ENCODE measurements around the gene KLK8. TPM values are rescaled to one million over a fixed set of nuclear protein-coding genes. Genes with fewer than 3 reads are reported as not detected.
"Not testable (repeated sequence)": the region's sequence is repeated elsewhere in the genome, so short reads cannot be mapped to it uniquely, and the experiment has no call there.

Gene KLK8
- total RNA-seq, 1 donor from 2014 or later = 418 TPM

GRCh38 chr19:50981587-50982146, 19.7 kb downstream of the KLK8 start:
- peak; percentile 6 for ATAC-seq

GRCh38 chr19:50980208-50980607, 21.2 kb downstream of the KLK8 start:
- ATAC-seq = no peak

DNA sequence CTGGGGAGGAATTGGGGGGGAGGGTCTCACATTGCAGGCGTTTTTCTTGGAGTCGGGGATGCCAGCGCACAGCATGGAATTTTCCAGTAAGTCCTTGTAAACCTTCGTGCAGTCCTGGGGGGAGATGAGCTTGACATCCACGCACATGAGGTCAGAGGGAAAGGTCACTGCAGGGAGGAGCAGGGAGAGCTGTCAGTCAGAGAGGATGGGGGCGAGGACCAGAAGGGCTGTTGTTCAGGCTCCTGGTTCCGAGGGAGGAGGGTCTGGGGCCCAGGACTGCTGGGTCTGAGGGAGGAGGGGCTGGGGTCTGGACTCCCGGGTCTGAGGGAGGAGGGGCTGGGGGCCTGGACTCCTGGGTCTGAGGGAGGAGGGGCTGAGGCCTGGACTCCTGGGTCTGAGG, 21.6 kb downstream of the KLK8 start:
- no peak for ATAC-seq

- ATAC-seq = no peak
Observed at GRCh38 chr19:50978772-50979390, 22.5 kb downstream of the KLK8 start.

DNA sequence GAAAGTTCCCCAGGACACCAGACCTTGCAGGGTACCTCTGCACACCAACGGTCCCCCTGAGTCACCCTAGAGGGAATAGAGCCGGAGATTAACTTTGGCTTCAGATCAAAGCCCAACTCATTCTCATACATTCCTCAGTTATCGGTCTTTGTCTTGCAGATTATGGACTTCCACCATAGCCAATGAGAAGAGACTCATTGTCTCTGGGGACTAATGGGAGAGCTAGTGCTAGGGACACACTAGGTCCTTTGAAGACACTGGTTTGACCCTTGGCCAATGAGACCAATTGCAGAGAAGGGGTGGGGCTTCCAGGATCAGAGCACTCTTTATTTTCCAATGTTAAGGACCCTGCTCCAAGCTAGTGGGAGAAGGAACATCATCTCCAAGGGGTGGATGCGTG, 23.8 kb downstream of the KLK8 start:
- ATAC-seq = no peak

DNA sequence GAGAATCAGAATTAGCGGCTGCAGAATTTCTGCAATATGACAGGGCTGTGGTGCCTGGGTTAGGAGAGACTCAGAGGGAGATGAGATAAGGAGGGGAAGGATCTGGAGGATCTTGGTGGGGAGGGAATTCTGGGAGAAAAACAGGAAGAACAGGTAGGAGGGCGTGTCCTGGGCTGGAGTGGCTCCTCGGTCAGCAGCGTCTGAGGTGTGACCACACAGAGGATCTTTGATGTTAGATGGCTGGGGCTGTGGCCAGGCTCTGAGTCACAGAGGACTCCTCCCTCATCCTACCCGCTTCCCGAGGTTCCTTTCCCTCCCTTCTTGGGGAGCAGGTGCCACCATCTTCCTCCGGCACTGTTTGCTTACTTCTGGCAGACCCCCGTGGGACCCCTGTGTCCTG, 25.6 kb downstream of the KLK8 start:
- ATAC-seq = peak; percentile 87

- ATAC-seq = no peak
Observed at GRCh38 chr19:50974702-50975556, 26.5 kb downstream of the KLK8 start.

- peak; percentile 79 for ATAC-seq
Observed at GRCh38 chr19:50972795-50973376, 28.5 kb downstream of the KLK8 start.

DNA sequence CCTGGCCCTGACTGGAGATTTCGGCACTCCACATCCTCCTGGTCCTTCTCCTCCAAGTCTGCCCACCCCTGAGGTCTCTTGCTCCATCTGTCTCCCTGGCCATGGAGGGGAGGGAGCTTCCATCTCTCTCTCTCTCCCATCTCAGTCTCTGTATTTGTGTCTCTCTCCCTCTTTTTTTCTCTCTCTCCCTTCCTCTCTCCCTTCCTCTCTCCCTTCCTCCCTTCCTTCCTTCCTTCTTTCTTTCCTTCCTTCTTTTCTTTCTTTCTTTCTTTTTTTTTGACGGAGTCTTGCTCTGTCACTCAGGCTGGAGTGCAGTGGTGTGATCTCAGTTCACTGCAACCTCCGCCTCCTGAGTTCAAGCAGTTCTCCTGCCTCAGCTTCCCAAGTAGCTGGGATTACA, 31.6 kb downstream of the KLK8 start:
- ATAC-seq = not testable (repeated sequence)

DNA sequence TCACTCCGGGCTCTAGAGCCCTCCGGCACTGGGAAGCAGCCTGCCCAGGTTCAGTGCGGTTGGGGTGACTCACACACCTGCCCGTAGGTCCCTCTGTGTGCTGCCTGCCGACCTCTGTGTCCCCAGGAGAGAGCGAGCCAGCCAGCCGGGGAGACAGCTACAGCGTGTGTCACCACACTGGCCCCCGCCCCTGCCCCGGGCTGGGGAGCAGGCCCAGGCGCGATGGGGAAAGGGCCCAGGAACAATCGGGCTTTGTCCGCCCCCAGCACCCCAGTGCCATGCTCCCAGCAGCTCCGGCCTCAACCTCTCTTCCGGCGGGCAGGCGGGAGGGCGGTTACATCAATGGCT, 32.0 kb downstream of the KLK8 start, which contains the start of gene KLK6:
KLK6 (minus strand) TSS at position 179 of the 348 bp plus-strand sequence. CDS start 1,487 bp downstream, outside the sequence.
- peak; percentile 91 for ATAC-seq

DNA sequence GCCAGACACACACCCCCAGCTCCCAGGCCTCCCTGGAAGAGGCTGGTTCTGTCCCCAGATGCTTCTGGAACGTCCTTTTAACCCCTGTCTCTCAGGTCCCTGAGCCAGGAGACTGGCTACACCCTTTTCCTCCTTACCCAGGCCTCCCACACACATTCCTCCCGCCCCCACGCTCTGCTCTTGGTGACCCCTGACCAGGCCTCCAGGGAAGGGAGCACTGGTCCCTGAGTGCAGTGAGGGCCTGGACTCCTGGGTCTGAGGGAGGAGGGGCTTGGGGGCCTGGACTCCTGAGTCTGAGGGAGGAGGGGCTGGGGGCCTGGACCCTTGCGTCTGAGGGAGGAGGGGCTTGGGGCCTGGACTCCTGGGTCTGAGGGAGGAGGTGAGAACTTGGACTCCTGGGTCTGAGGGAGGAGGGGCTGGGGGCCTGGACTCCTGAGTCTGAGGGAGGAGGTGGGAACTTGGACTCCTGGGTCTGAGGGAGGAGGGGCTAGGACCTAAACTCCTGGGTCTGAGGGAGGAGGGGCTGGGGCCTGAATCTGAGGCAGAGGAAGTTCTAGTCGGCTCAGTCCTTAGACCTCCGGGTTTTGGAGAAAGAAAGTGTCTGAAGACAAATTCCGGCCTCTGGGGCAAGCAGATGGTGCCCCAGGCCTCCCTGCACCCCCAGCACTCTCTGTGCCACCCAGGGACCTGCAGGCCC, 32.5 kb downstream of the KLK8 start:
- ATAC-seq = no peak

GRCh38 chr19:50967929-50968715, 33.3 kb downstream of the KLK8 start:
- ATAC-seq = no peak

- ATAC-seq = no peak
Observed at GRCh38 chr19:50964266-50964665, 37.1 kb downstream of the KLK8 start.

DNA sequence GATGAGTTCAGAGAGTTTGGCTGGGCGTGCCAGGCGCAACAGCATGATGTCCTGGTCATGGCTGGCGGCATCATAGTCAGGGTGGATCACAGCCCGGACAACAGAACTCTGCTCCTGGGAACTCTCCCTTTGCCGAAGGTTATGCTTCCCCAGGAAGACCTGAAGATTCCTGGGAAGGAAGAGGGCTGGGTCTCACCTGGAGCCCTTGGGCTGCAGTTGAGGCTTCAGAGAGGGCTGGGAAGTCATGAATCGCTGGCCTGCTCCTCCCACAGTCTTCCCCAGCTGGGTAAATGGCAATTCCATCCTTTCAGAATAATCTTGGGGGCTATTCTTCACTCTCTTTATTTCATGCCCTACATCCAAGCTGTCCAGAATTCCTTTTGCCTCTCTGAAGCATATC, 38.0 kb downstream of the KLK8 start:
- ATAC-seq = no peak

- no peak for ATAC-seq
Observed at GRCh38 chr19:50962245-50962644, 39.2 kb downstream of the KLK8 start.

GRCh38 chr19:50959731-50960500, 41.5 kb downstream of the KLK8 start:
- peak; percentile 24 for ATAC-seq

DNA sequence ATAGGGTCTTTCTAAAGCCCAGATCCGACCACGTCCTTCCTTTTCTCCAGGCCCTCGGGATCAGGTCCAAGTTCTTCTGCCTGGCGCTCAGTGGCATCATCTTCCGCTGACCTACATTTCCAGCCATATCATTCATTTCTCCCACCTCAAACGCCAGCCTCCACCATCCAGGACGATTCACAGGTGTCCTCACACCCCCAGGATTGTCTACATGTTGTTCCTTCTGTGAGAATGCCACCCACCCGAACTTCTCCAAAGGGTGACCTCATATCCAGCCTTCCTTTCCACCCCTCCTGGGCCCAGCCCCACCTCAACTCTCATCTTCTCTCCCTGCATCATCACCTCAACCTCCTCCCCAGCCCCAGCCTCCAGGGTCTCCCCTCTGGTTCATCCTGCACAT, 43.8 kb downstream of the KLK8 start:
- peak; percentile 5 for ATAC-seq

DNA sequence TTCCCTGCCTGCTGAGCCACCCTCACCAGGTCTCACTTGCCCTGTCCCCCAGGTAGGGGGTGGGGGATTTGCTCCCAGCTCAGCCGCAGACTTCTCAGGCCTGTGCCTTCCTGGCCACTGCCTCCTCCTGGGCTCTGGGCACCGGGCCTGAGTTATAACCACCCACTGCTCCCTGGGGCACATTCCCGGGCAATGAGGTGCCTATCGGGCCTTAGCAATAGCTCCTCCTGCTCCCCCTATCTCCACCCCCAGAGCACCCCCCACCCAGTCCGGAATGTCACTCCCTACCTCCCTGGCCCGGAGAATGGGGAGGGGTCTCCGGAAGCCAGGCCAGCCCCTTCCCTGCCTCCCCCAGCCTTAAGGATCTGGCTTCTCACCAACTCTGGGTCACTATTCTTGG, 48.5 kb downstream of the KLK8 start, which contains the start of gene KLK5:
KLK5 (minus strand) TSS at position 129 of the 400 bp plus-strand sequence. CDS start 381 bp downstream, outside the sequence.
- peak; percentile 57 for ATAC-seq

- ATAC-seq = no peak
Observed at GRCh38 chr19:50949861-50950260, 51.5 kb downstream of the KLK8 start.

- ATAC-seq = no peak
Observed at GRCh38 chr19:50947123-50947522, 54.3 kb downstream of the KLK8 start.

Data from esophagus mucosa (tissue), 1 donor.